HG02840 (cell line): ENCODE data around the gene FLT1.
A peak's percentile ranks its signal among the peaks of the same experiment; 100 is the strongest.

Experiments used
- ATAC-seq: cut with Tn5 transposase; IDR thresholded peaks from one replicate; pipeline ENCODE4 v1.9.1; 2021; ENCODE audit warnings: mild to moderate bottlenecking, moderate library complexity, moderate number of reproducible peaks; ENCODE audit not compliant: unreplicated experiment, low FRiP score

The FLT1 gene

GRCh38 chr13:28434926-28435325, 60.0 kb downstream of the FLT1 start:
- ATAC-seq = no peak

GRCh38 chr13:28432816-28433560, 61.9 kb downstream of the FLT1 start:
- no peak for ATAC-seq

GRCh38 chr13:28429685-28430290, 65.1 kb downstream of the FLT1 start:
- ATAC-seq = peak; percentile 96

- no peak for ATAC-seq
These were observed 65.8 kb downstream of the FLT1 start for GRCh38 chr13:28429096-28429495.

- ATAC-seq = no peak
These were observed 68.5 kb downstream of the FLT1 start for GRCh38 chr13:28426381-28426780.

- ATAC-seq = no peak
These were observed 69.1 kb downstream of the FLT1 start for GRCh38 chr13:28425793-28426192.

- ATAC-seq = no peak
These were observed 70.4 kb downstream of the FLT1 start for GRCh38 chr13:28424541-28424940.

GRCh38 chr13:28423010-28423409, 71.9 kb downstream of the FLT1 start:
- no peak for ATAC-seq

- ATAC-seq = no peak
These were observed 73.1 kb downstream of the FLT1 start for GRCh38 chr13:28421676-28422410.

GRCh38 chr13:28420704-28421103, 74.2 kb downstream of the FLT1 start:
- no peak for ATAC-seq

- no peak for ATAC-seq
These were observed 78.9 kb downstream of the FLT1 start for GRCh38 chr13:28415994-28416421.

- no peak for ATAC-seq
These were observed 80.9 kb downstream of the FLT1 start for GRCh38 chr13:28413999-28414398.

- no peak for ATAC-seq
These were observed 81.9 kb downstream of the FLT1 start for GRCh38 chr13:28412981-28413380.

GRCh38 chr13:28411831-28412353, 83.0 kb downstream of the FLT1 start:
- no peak for ATAC-seq

- no peak for ATAC-seq
These were observed 84.8 kb downstream of the FLT1 start for GRCh38 chr13:28410096-28410495.

GRCh38 chr13:28409648-28410047, 85.3 kb downstream of the FLT1 start:
- ATAC-seq = no peak

GRCh38 chr13:28408863-28409262, 86.1 kb downstream of the FLT1 start:
- no peak for ATAC-seq

- ATAC-seq = no peak
These were observed 86.6 kb downstream of the FLT1 start for GRCh38 chr13:28408235-28408848.

GRCh38 chr13:28406733-28407266, 88.1 kb downstream of the FLT1 start:
- ATAC-seq = no peak

GRCh38 chr13:28402057-28402381, 92.9 kb downstream of the FLT1 start:
- ATAC-seq = no peak
